Central memory CD8-positive, alpha-beta T cell (primary cell): ENCODE data around the gene TMEM139.

ENCODE experiments used
- ATAC-seq: fragments of 150-1000 bp; cut with Tn5 transposase; replicated peaks from 2 replicates; pipeline ENCODE4 v1.10.0; 2022; ENCODE audit warnings: mild to moderate bottlenecking, moderate FRiP score, moderate number of reproducible peaks; ENCODE audit not compliant: poor library complexity, severe bottlenecking; ENCODE audit errors: extremely low read depth
- DNase-seq, 2 donors: peaks; one replicate each; pipeline ENCODE4 v3.0.0; 2021; ENCODE audit warnings: low spot score in 2 of 2
- H3K27ac Mint-ChIP-seq: one replicate; pipeline ENCODE4 v1.8.0; 2022; ENCODE audit warnings: low read depth, mild to moderate bottlenecking, moderate library complexity, mixed read lengths
- H3K27me3 Mint-ChIP-seq: one replicate; pipeline ENCODE4 v1.8.0; 2022; ENCODE audit warnings: mixed read lengths
- H3K36me3 Mint-ChIP-seq: one replicate; pipeline ENCODE4 v1.8.0; 2022; ENCODE audit warnings: mild to moderate bottlenecking, moderate library complexity, mixed read lengths; ENCODE audit not compliant: insufficient read depth
- H3K4me1 Mint-ChIP-seq: one replicate; pipeline ENCODE4 v1.8.0; 2022; ENCODE audit warnings: mixed read lengths
- H3K4me3 Mint-ChIP-seq: one replicate; pipeline ENCODE4 v1.8.0; 2022; ENCODE audit warnings: mild to moderate bottlenecking, moderate library complexity, mixed read lengths
- H3K9me3 Mint-ChIP-seq: one replicate; pipeline ENCODE4 v1.8.0; 2022; ENCODE audit warnings: mixed read lengths

TMEM139 gene

GRCh38 chr7:143247372-143247771 lies 37.4 kb upstream of the TMEM139 start:
- peak overlapping the region; percentile 16 for H3K27ac Mint-ChIP-seq

GRCh38 chr7:143248761-143249354 lies 35.9 kb upstream of the TMEM139 start:
- Mint-ChIP-seq H3K9me3 (peaks cover 16% of the 10 kb centered on the region), H3K36me3 (peaks cover 10% of the 10 kb centered on the region)

More at GRCh38 chr7:143247372-143247771, 37.4 kb upstream of the TMEM139 start:
- ATAC-seq (no peak), DNase-seq (no peak)
- Mint-ChIP-seq H3K27me3 (no peaks in the 10 kb centered on the region), H3K4me1 (peaks cover 80% of the 10 kb centered on the region), H3K9me3 (peaks cover 12% of the 10 kb centered on the region), H3K36me3 (peaks cover 8% of the 10 kb centered on the region), H3K4me3 (peak overlapping the region; percentile 6)

GRCh38 chr7:143250199-143250598 lies 34.6 kb upstream of the TMEM139 start:
- Mint-ChIP-seq H3K36me3 (peaks cover 13% of the 10 kb centered on the region), H3K9me3 (peaks cover 20% of the 10 kb centered on the region), H3K27me3 (no peaks in the 10 kb centered on the region), H3K4me1 (peaks cover 80% of the 10 kb centered on the region), H3K27ac (peak overlapping the region; percentile 77), H3K4me3 (peak overlapping the region; percentile 36)
- ATAC-seq (no peak), DNase-seq (no peak)

More at GRCh38 chr7:143248761-143249354, 35.9 kb upstream of the TMEM139 start:
- peaks cover 83% of the 10 kb centered on the region for H3K4me1 Mint-ChIP-seq
- ATAC-seq, result no peak
- H3K27me3 Mint-ChIP-seq, result no peaks in the 10 kb centered on the region
- no peak overlapping the region for H3K4me3 Mint-ChIP-seq
- DNase-seq, result no peak
- peak overlapping the region; percentile 77 for H3K27ac Mint-ChIP-seq

GRCh38 chr7:143250822-143251221 lies 33.9 kb upstream of the TMEM139 start:
- H3K27ac Mint-ChIP-seq, result peak overlapping the region; percentile 77
- no peaks in the 10 kb centered on the region for H3K27me3 Mint-ChIP-seq
- ATAC-seq (peak; percentile 81), DNase-seq (no peak)
- H3K4me1 Mint-ChIP-seq, result peaks cover 80% of the 10 kb centered on the region
- peaks cover 20% of the 10 kb centered on the region for H3K9me3 Mint-ChIP-seq
- peak overlapping the region; percentile 48 for H3K4me3 Mint-ChIP-seq
- H3K36me3 Mint-ChIP-seq, result peaks cover 10% of the 10 kb centered on the region

GRCh38 chr7:143252006-143252405 lies 32.8 kb upstream of the TMEM139 start:
- ATAC-seq, result no peak
- DNase-seq, result no peak
- peaks cover 20% of the 10 kb centered on the region for H3K9me3 Mint-ChIP-seq
- H3K27me3 Mint-ChIP-seq, result no peaks in the 10 kb centered on the region
- H3K4me3 Mint-ChIP-seq, result peak overlapping the region; percentile 48
- H3K4me1 Mint-ChIP-seq, result peaks cover 81% of the 10 kb centered on the region
- peaks cover 9% of the 10 kb centered on the region for H3K36me3 Mint-ChIP-seq
- peak overlapping the region; percentile 85 for H3K27ac Mint-ChIP-seq

GRCh38 chr7:143255564-143255963 lies 29.2 kb upstream of the TMEM139 start:
- ATAC-seq (no peak), DNase-seq (no peak)
- H3K4me3 Mint-ChIP-seq, result peak overlapping the region; percentile 12

GRCh38 chr7:143256325-143256724 lies 28.4 kb upstream of the TMEM139 start:
- H3K4me3 Mint-ChIP-seq, result no peak overlapping the region
- no peak for DNase-seq
- peaks cover 11% of the 10 kb centered on the region for H3K9me3 Mint-ChIP-seq
- ATAC-seq, result no peak
- H3K36me3 Mint-ChIP-seq, result peaks cover 6% of the 10 kb centered on the region
- H3K27me3 Mint-ChIP-seq, result no peaks in the 10 kb centered on the region
- H3K4me1 Mint-ChIP-seq, result peaks cover 61% of the 10 kb centered on the region
- H3K27ac Mint-ChIP-seq, result peak overlapping the region; percentile 33

More at GRCh38 chr7:143255564-143255963, 29.2 kb upstream of the TMEM139 start:
- peaks cover 11% of the 10 kb centered on the region for H3K9me3 Mint-ChIP-seq
- H3K4me1 Mint-ChIP-seq, result peaks cover 68% of the 10 kb centered on the region
- H3K27ac Mint-ChIP-seq, result peak overlapping the region; percentile 17
- no peaks in the 10 kb centered on the region for H3K27me3 Mint-ChIP-seq
- H3K36me3 Mint-ChIP-seq, result peaks cover 9% of the 10 kb centered on the region

- ATAC-seq (no peak), DNase-seq (no peak)
- H3K27ac Mint-ChIP-seq, result peak overlapping the region; percentile 33
- no peaks in the 10 kb centered on the region for H3K27me3 Mint-ChIP-seq
- no peak overlapping the region for H3K4me3 Mint-ChIP-seq
- H3K4me1 Mint-ChIP-seq, result peaks cover 58% of the 10 kb centered on the region
- peaks cover 11% of the 10 kb centered on the region for H3K9me3 Mint-ChIP-seq
- peaks cover 6% of the 10 kb centered on the region for H3K36me3 Mint-ChIP-seq
Observed at GRCh38 chr7:143256932-143257331, 27.8 kb upstream of the TMEM139 start.

- no peak for DNase-seq
- H3K27me3 Mint-ChIP-seq, result no peaks in the 10 kb centered on the region
- peak overlapping the region; percentile 86 for H3K27ac Mint-ChIP-seq
- no peak overlapping the region for H3K4me3 Mint-ChIP-seq
- H3K9me3 Mint-ChIP-seq, result peaks cover 7% of the 10 kb centered on the region
- peaks cover 7% of the 10 kb centered on the region for H3K36me3 Mint-ChIP-seq
- H3K4me1 Mint-ChIP-seq, result peaks cover 57% of the 10 kb centered on the region
- ATAC-seq, result no peak
Observed at GRCh38 chr7:143257501-143257900, 27.3 kb upstream of the TMEM139 start.

GRCh38 chr7:143258831-143259230 lies 25.9 kb upstream of the TMEM139 start:
- Mint-ChIP-seq H3K27ac (peak overlapping the region; percentile 86), H3K4me1 (peaks cover 62% of the 10 kb centered on the region), H3K27me3 (no peaks in the 10 kb centered on the region), H3K4me3 (peak overlapping the region; percentile 67), H3K36me3 (peaks cover 8% of the 10 kb centered on the region), H3K9me3 (peaks cover 4% of the 10 kb centered on the region)
- ATAC-seq, result no peak
- no peak for DNase-seq

GRCh38 chr7:143259765-143260164 lies 25.0 kb upstream of the TMEM139 start:
- ATAC-seq (no peak), DNase-seq (no peak)
- H3K27ac Mint-ChIP-seq, result peak overlapping the region; percentile 86
- H3K36me3 Mint-ChIP-seq, result peaks cover 8% of the 10 kb centered on the region
- H3K4me1 Mint-ChIP-seq, result peaks cover 65% of the 10 kb centered on the region
- no peaks in the 10 kb centered on the region for H3K9me3 Mint-ChIP-seq
- no peak overlapping the region for H3K4me3 Mint-ChIP-seq
- no peaks in the 10 kb centered on the region for H3K27me3 Mint-ChIP-seq

- ATAC-seq (no peak), DNase-seq (no peak)
- Mint-ChIP-seq H3K9me3 (no peaks in the 10 kb centered on the region), H3K4me1 (peaks cover 55% of the 10 kb centered on the region), H3K27ac (peak overlapping the region; percentile 97), H3K27me3 (no peaks in the 10 kb centered on the region), H3K36me3 (peaks cover 20% of the 10 kb centered on the region), H3K4me3 (peak overlapping the region; percentile 98)
Observed at GRCh38 chr7:143261901-143262300, 22.9 kb upstream of the TMEM139 start.
